ENCODE data around the gene LAMA3.

DNA sequence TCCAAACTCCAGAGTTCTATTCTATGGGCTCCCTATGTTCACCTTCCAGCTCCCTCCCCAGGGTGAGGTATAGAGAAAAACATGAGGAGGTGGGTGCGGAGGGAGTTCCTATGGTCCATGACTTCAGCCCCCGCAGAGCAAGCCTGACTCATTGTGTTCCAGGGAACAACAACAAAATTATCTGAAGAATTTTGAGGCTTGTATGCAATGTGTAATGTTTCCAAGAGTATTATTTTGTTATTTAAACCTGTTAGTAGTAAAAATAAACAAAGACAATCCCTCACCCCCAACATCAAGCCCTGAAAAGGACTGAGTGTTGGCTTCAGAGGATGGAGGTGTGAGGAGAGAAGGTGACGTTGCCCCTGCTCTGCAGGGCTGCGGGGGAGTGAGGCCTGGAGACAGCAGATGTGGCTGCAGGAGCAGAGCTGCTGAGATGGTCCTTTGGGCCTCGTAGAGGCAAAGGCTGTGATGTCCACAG is 29.0 kb downstream of the LAMA3 start:
- TF ChIP-seq, protein P1, sequence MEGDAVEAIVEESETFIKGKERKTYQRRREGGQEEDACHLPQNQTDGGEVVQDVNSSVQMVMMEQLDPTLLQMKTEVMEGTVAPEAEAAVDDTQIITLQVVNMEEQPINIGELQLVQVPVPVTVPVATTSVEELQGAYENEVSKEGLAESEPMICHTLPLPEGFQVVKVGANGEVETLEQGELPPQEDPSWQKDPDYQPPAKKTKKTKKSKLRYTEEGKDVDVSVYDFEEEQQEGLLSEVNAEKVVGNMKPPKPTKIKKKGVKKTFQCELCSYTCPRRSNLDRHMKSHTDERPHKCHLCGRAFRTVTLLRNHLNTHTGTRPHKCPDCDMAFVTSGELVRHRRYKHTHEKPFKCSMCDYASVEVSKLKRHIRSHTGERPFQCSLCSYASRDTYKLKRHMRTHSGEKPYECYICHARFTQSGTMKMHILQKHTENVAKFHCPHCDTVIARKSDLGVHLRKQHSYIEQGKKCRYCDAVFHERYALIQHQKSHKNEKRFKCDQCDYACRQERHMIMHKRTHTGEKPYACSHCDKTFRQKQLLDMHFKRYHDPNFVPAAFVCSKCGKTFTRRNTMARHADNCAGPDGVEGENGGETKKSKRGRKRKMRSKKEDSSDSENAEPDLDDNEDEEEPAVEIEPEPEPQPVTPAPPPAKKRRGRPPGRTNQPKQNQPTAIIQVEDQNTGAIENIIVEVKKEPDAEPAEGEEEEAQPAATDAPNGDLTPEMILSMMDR (IDR thresholded peaks at IDR 0.05) = no peak
- TF ChIP-seq POLR2AphosphoS5 (IDR thresholded peaks at IDR 0.05; ENCODE audit: low read depth, low read length) = no peak
- TF ChIP-seq REST (IDR thresholded peaks at IDR 0.05; ENCODE audit: insufficient read depth in 1 of 2, low read depth in 2 of 2, low read length in 1 of 2) = no peak
- no peak for TF ChIP-seq TCF7L2 (IDR thresholded peaks at IDR 0.05; ENCODE audit: low read depth, low read length)

Measured in Panc1 (cell line).